ENCODE results near the gene SPAG5.

Gene SPAG5

GRCh38 chr17:28538296-28538895, 60.4 kb downstream of the SPAG5 start:
- DNase-seq, result no peak

- no peak for DNase-seq
Measured at GRCh38 chr17:28537219-28537610, 61.6 kb downstream of the SPAG5 start.

GRCh38 chr17:28536532-28537218, 62.1 kb downstream of the SPAG5 start:
- DNase-seq, result no peak

GRCh38 chr17:28534740-28535375, 64.0 kb downstream of the SPAG5 start:
- no peak for DNase-seq

- no peak for DNase-seq
Measured at GRCh38 chr17:28533091-28533807, 65.6 kb downstream of the SPAG5 start.

- no peak for DNase-seq
Measured at GRCh38 chr17:28532050-28532960, 66.5 kb downstream of the SPAG5 start.

- no peak for DNase-seq
Measured at GRCh38 chr17:28530926-28531325, 67.9 kb downstream of the SPAG5 start.

GRCh38 chr17:28530250-28530649, 68.6 kb downstream of the SPAG5 start:
- DNase-seq, result no peak

- DNase-seq, result no peak
Measured at GRCh38 chr17:28529013-28529400, 69.8 kb downstream of the SPAG5 start.

- no peak for DNase-seq
Measured at GRCh38 chr17:28528327-28529012, 70.4 kb downstream of the SPAG5 start.

GRCh38 chr17:28527859-28528258, 71.0 kb downstream of the SPAG5 start:
- DNase-seq, result no peak

Data from activated T-cell treated with anti-CD3 and anti-CD28 coated beads, Interleukin-2, amount 50 U/mL, for 1 hour (primary cell).